B cell (primary cell): ENCODE data around the gene SLAMF6. TPM values are rescaled to one million over a fixed set of nuclear protein-coding genes. Genes with fewer than 3 reads are reported as not detected.

Source experiments
- ATAC-seq: fragments of 200-7000 bp; cut with Tn5 transposase; one replicate; pipeline ENCODE4 v1.10.0; 2021; ENCODE audit warnings: low read depth, mild to moderate bottlenecking, moderate number of reproducible peaks, moderate library complexity
- CTCF ChIA-PET: fragments of 350-600 bp; sonication (Branson Sonifier 250); formaldehyde crosslinking; loops from one replicate; lab custom pipeline; 2021; ENCODE audit warnings: antibody characterized with exemption, inconsistent platforms; lab: Charles Lee
- POLR2A ChIA-PET: fragments of 350-600 bp; sonication (Branson Sonifier 250); formaldehyde crosslinking; loops from one replicate; lab custom pipeline; 2021; ENCODE audit warnings: antibody characterized with exemption; lab: Charles Lee
- DNase-seq: peaks from one replicate; pipeline ENCODE4 v3.0.0; 2013
- H2AFZ ChIP-seq: 2 replicates; pipeline ENCODE4 v1.6.1; 2012; ENCODE audit warnings: mild to moderate bottlenecking, low read depth, low read length; ENCODE audit not compliant: insufficient read depth, poor library complexity, severe bottlenecking
- H3K27ac ChIP-seq, 2 donors: 1 replicate in 1 of 2; 2 replicates in 1 of 2; pipeline ENCODE4 v1.5.1; 2012 to 2013; ENCODE audit warnings: low read length in 2 of 2, mild to moderate bottlenecking in 2 of 2, moderate library complexity in 1 of 2
- H3K27me3 ChIP-seq, 4 experiments: fragments of 200-600 bp in 1 of 4; sonication (generic) in 1 of 4; replicated peaks in 1 of 4; 1 replicate in 2 of 4; 2 replicates in 2 of 4; pipeline versions ENCODE4 v1.6.1 to v1.7.0; 2013 to 2016; ENCODE audit warnings: low read length in 3 of 4, mild to moderate bottlenecking in 2 of 4, mixed read lengths in 1 of 4, moderate library complexity in 1 of 4; ENCODE audit not compliant: insufficient read depth in 4 of 4, control insufficient read depth in 3 of 4; ENCODE audit errors: control extremely low read depth in 1 of 4
- H3K36me3 ChIP-seq, 2 experiments: replicated peaks in 1 of 2; 1 replicate in 1 of 2; 2 replicates in 1 of 2; pipeline versions ENCODE4 v1.6.1 to v1.7.1; 2013; ENCODE audit warnings: low read length in 1 of 2; ENCODE audit not compliant: insufficient read depth in 2 of 2, control insufficient read depth in 1 of 2; ENCODE audit errors: control extremely low read depth in 1 of 2, extremely low read depth in 1 of 2
- H3K4me1 ChIP-seq, 2 donors: fragments of 200-600 bp in 1 of 2; sonication (generic) in 1 of 2; 1 replicate in 1 of 2; 2 replicates in 1 of 2; pipeline versions ENCODE4 v1.5.1 to v1.6.1; 2013 to 2017; ENCODE audit warnings: low read length in 2 of 2; ENCODE audit not compliant: control insufficient read depth in 2 of 2, insufficient read depth in 2 of 2
- H3K4me2 ChIP-seq: replicated peaks from 2 replicates; pipeline ENCODE3; 2012; ENCODE audit warnings: mild to moderate bottlenecking, low read depth, low read length; ENCODE audit not compliant: poor library complexity, severe bottlenecking
- H3K4me3 ChIP-seq, 5 experiments: fragments of 200-600 bp in 1 of 5; sonication (generic) in 1 of 5; 1 replicate in 3 of 5; 2 replicates in 2 of 5; pipeline versions ENCODE4 v1.5.1 to v1.7.0; 2011 to 2016; ENCODE audit warnings: low read length in 4 of 5, mild to moderate bottlenecking in 4 of 5, low read depth in 2 of 5, control low read depth in 1 of 5, moderate library complexity in 1 of 5; ENCODE audit not compliant: insufficient read depth in 1 of 5; ENCODE audit errors: control extremely low read depth in 1 of 5, extremely low read depth in 1 of 5
- H3K79me2 ChIP-seq: fragments of 200-600 bp; sonication (generic); one replicate; pipeline ENCODE4 v1.6.0; 2016; ENCODE audit warnings: low read length; ENCODE audit not compliant: control insufficient read depth, insufficient read depth
- H3K9ac ChIP-seq: fragments of 200-600 bp; sonication (generic); 2 replicates; pipeline ENCODE4 v1.6.1; 2017; ENCODE audit warnings: mild to moderate bottlenecking, low read length, moderate library complexity
- H3K9me3 ChIP-seq, 3 donors: one replicate each; pipeline versions ENCODE4 v1.6.1 to v1.7.1; 2013; ENCODE audit warnings: low read length in 2 of 3; ENCODE audit not compliant: control insufficient read depth in 2 of 3, insufficient read depth in 1 of 3; ENCODE audit errors: control extremely low read depth in 1 of 3
- H4K20me1 ChIP-seq: 2 replicates; pipeline ENCODE4 v1.6.0; 2012; ENCODE audit warnings: mild to moderate bottlenecking, low read length; ENCODE audit not compliant: insufficient read depth, control insufficient read depth, poor library complexity, severe bottlenecking
- H3K27ac Mint-ChIP-seq: one replicate; pipeline ENCODE4 v1.8.0; 2021; ENCODE audit warnings: mixed read lengths
- H3K27me3 Mint-ChIP-seq: one replicate; pipeline ENCODE4 v1.8.0; 2021; ENCODE audit warnings: mixed read lengths
- H3K4me1 Mint-ChIP-seq: one replicate; pipeline ENCODE4 v1.8.0; 2021; ENCODE audit warnings: mixed read lengths
- H3K4me3 Mint-ChIP-seq: one replicate; pipeline ENCODE4 v1.8.0; 2021; ENCODE audit warnings: mixed read lengths
- H3K9me3 Mint-ChIP-seq: one replicate; pipeline ENCODE4 v1.8.0; 2022; ENCODE audit warnings: mixed read lengths; ENCODE audit not compliant: insufficient read depth
- CTCF ChIP-seq: fragments of 200-600 bp; IDR thresholded peaks from one replicate; pipeline ENCODE4 v1.8.0; 2022; ENCODE audit warnings: antibody characterized with exemption, mild to moderate bottlenecking
- EZH2 ChIP-seq: IDR thresholded peaks from 2 replicates; pipeline ENCODE4 v1.6.1; 2012; ENCODE audit warnings: borderline replicate concordance, low read depth, mild to moderate bottlenecking, moderate library complexity, low read length; ENCODE audit not compliant: insufficient read depth, poor library complexity, severe bottlenecking
- whole genome bisulfite sequencing: methylation state at CpG from one replicate; pipeline ENCODE4 v1.1.5; 2013; ENCODE audit warnings: missing lambda C conversion rate; ENCODE audit not compliant: insufficient coverage; 5-methylcytosine and 5-hydroxymethylcytosine counted together
- intact Hi-C: fragments of 100-400 bp; cut with micrococcal nuclease; formaldehyde crosslinking; loops from one replicate; pipeline ENCODE4 v1.10.0; 2022
- polyA plus RNA-seq: library from polyadenylated mRNA; depleted of rRNA; stranded (reverse); fragments of >200 nt; gene quantifications from 2 replicates; pipeline ENCODE4 v1.2.3, GENCODE V29; 2012
- total RNA-seq, 2 donors: library from RNA; stranded (reverse); fragments of 120-200 nt in 1 of 2; gene quantifications; 1 replicate in 1 of 2; 2 replicates in 1 of 2; pipeline versions ENCODE4 v1.2.3 to v1.2.4, GENCODE V29; 2013 to 2022

The SLAMF6 gene
- total and polyA plus RNA-seq, 2 donors (not counting 1 experiment from before 2014, with no cell fraction given), result 64.8 to 79.6 TPM

- TF ChIP-seq EZH2 (no peak), CTCF (no peak)
- H3K27ac Mint-ChIP-seq, result peak overlapping the region; percentile 94
- ChIA-PET POLR2A (interaction anchor here (0.5 to 2.2 kb wide), 4 partner anchors 9 to 1152 kb away, joined by 3 to 9 read pairs (median 4); no protein-coding TSS in a partner anchor), CTCF (interaction anchor here (0.9 to 18.3 kb wide), 13 partner anchors 9 to 173 kb away, joined by 3 to 159 read pairs (median 6); partner anchors contain the start of genes CD84 and SLAMF6)
- ATAC-seq, result peak; percentile 10
- no peaks in the 10 kb centered on the region for H3K27me3 Mint-ChIP-seq
- 21% methylated on average over 3 of the region's 3 CpGs for WGBS
- no peaks in the 10 kb centered on the region for H3K9me3 Mint-ChIP-seq
- peak overlapping the region; percentile 60 for H3K4me2 ChIP-seq
- no peaks in the 10 kb centered on the region for H3K27me3 ChIP-seq
- peaks cover 5% of the 10 kb centered on the region for H3K79me2 ChIP-seq
- intact Hi-C loops, result loop anchor here (1.0 to 5.0 kb wide), 5 partner anchors 9 to 43 kb away; no protein-coding TSS in a partner anchor
- no peak overlapping the region for H3K4me3 ChIP-seq
- H2AFZ ChIP-seq, result no peak overlapping the region
- H3K9ac ChIP-seq, result peak overlapping the region; percentile 2
- peaks cover 0 to 4% (median 0%) of the 10 kb centered on the region in 3 donors for H3K9me3 ChIP-seq
- H3K36me3 ChIP-seq, result peaks cover 6 to 40% of the 10 kb centered on the region in 2 experiments
- no peaks in the 10 kb centered on the region for H4K20me1 ChIP-seq
- H3K4me3 Mint-ChIP-seq, result peak overlapping the region; percentile 57
- H3K4me1 Mint-ChIP-seq, result peaks cover 88% of the 10 kb centered on the region
- H3K4me1 ChIP-seq, result peaks cover 73 to 74% of the 10 kb centered on the region in 2 donors
- H3K27ac ChIP-seq, result peak overlapping the region; percentile 84 to 88
- DNase-seq, result no peak
These were observed 26.6 kb upstream of the SLAMF6 start for GRCh38 chr1:160549665-160550006.

GRCh38 chr1:160548960-160549664 is 26.1 kb upstream of the SLAMF6 start:
- Mint-ChIP-seq H3K9me3 (no peaks in the 10 kb centered on the region), H3K27ac (peak overlapping the region; percentile 94), H3K4me1 (peaks cover 89% of the 10 kb centered on the region), H3K27me3 (no peaks in the 10 kb centered on the region), H3K4me3 (peak overlapping the region; percentile 57)
- 2% methylated on average over 5 of the region's 5 CpGs for WGBS
- H4K20me1 ChIP-seq, result no peaks in the 10 kb centered on the region
- no peaks in the 10 kb centered on the region for H3K27me3 ChIP-seq
- TF ChIP-seq CTCF (no peak), EZH2 (no peak)
- peak overlapping the region; percentile 2 for H3K9ac ChIP-seq
- ATAC-seq (peak; percentile 76), DNase-seq (peak; percentile 79)
- H3K36me3 ChIP-seq, result peaks cover 6 to 40% of the 10 kb centered on the region in 2 experiments
- ChIA-PET POLR2A (interaction anchor here (0.5 to 2.2 kb wide), 6 partner anchors 8 to 1152 kb away, joined by 3 to 9 read pairs (median 4); no protein-coding TSS in a partner anchor), CTCF (interaction anchor here (0.9 to 18.3 kb wide), 15 partner anchors 9 to 173 kb away, joined by 3 to 159 read pairs (median 6); partner anchors contain the start of genes CD84 and SLAMF6)
- H3K27ac ChIP-seq, result peak overlapping the region; percentile 84 to 88
- intact Hi-C loops, result loop anchor here (1.0 to 5.0 kb wide), 5 partner anchors 9 to 43 kb away; no protein-coding TSS in a partner anchor
- H3K79me2 ChIP-seq, result peaks cover 5% of the 10 kb centered on the region
- H3K4me2 ChIP-seq, result peak overlapping the region; percentile 60
- peaks cover 0 to 4% (median 0%) of the 10 kb centered on the region in 3 donors for H3K9me3 ChIP-seq
- H3K4me3 ChIP-seq, result no peak overlapping the region
- peak overlapping the region; percentile 3 for H2AFZ ChIP-seq
- H3K4me1 ChIP-seq, result peaks cover 76 to 77% of the 10 kb centered on the region in 2 donors
